ENCODE data around the gene UBE3B.

Gene UBE3B

DNA sequence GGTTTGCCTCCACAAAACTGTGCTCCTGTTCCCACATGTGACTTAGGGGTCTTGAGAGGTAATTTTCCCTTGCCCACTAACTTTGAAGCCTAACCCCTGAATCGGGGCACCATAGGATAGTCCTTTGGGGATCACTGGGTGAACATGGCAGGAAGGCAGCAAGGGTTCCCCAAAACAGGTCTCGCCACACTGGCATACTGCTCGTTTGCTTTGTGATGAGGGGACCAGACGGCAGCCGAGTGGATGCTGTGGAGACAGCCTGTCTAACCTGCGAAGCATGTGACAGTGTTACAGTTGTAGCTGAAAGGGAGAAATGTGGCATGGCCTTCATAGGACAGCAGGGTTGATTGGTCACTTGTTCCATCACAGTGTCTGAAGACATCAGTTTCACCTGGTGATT lies 42.4 kb downstream of the UBE3B start:
- no peak overlapping the region for H3K27ac ChIP-seq (replicated peaks)
- H3K27me3 ChIP-seq (ENCODE audit: insufficient read depth, poor library complexity, severe bottlenecking) = no peaks in the 10 kb centered on the region
- no peak overlapping the region for H3K4me3 ChIP-seq (replicated peaks; ENCODE audit: insufficient read depth, low read length)
- TF ChIP-seq SPI1 (IDR thresholded peaks at IDR 0.05; ENCODE audit: borderline replicate concordance, low read depth) = no peak
- TF ChIP-seq GABPA (IDR thresholded peaks at IDR 0.05; ENCODE audit: low read depth) = no peak
- TF ChIP-seq, protein P1, sequence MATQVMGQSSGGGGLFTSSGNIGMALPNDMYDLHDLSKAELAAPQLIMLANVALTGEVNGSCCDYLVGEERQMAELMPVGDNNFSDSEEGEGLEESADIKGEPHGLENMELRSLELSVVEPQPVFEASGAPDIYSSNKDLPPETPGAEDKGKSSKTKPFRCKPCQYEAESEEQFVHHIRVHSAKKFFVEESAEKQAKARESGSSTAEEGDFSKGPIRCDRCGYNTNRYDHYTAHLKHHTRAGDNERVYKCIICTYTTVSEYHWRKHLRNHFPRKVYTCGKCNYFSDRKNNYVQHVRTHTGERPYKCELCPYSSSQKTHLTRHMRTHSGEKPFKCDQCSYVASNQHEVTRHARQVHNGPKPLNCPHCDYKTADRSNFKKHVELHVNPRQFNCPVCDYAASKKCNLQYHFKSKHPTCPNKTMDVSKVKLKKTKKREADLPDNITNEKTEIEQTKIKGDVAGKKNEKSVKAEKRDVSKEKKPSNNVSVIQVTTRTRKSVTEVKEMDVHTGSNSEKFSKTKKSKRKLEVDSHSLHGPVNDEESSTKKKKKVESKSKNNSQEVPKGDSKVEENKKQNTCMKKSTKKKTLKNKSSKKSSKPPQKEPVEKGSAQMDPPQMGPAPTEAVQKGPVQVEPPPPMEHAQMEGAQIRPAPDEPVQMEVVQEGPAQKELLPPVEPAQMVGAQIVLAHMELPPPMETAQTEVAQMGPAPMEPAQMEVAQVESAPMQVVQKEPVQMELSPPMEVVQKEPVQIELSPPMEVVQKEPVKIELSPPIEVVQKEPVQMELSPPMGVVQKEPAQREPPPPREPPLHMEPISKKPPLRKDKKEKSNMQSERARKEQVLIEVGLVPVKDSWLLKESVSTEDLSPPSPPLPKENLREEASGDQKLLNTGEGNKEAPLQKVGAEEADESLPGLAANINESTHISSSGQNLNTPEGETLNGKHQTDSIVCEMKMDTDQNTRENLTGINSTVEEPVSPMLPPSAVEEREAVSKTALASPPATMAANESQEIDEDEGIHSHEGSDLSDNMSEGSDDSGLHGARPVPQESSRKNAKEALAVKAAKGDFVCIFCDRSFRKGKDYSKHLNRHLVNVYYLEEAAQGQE (IDR thresholded peaks at IDR 0.05; ENCODE audit: insufficient replicate concordance, low read depth) = no peak
- no peak for TF ChIP-seq POLR2AphosphoS5 (IDR thresholded peaks at IDR 0.05; ENCODE audit: low read depth)
- TF ChIP-seq, protein P2, sequence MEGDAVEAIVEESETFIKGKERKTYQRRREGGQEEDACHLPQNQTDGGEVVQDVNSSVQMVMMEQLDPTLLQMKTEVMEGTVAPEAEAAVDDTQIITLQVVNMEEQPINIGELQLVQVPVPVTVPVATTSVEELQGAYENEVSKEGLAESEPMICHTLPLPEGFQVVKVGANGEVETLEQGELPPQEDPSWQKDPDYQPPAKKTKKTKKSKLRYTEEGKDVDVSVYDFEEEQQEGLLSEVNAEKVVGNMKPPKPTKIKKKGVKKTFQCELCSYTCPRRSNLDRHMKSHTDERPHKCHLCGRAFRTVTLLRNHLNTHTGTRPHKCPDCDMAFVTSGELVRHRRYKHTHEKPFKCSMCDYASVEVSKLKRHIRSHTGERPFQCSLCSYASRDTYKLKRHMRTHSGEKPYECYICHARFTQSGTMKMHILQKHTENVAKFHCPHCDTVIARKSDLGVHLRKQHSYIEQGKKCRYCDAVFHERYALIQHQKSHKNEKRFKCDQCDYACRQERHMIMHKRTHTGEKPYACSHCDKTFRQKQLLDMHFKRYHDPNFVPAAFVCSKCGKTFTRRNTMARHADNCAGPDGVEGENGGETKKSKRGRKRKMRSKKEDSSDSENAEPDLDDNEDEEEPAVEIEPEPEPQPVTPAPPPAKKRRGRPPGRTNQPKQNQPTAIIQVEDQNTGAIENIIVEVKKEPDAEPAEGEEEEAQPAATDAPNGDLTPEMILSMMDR (IDR thresholded peaks at IDR 0.05; ENCODE audit: insufficient read depth, low read length) = no peak
- DNase-seq (ENCODE audit: low read depth in 1 of 2, low spot score in 1 of 2) = no peak

DNA sequence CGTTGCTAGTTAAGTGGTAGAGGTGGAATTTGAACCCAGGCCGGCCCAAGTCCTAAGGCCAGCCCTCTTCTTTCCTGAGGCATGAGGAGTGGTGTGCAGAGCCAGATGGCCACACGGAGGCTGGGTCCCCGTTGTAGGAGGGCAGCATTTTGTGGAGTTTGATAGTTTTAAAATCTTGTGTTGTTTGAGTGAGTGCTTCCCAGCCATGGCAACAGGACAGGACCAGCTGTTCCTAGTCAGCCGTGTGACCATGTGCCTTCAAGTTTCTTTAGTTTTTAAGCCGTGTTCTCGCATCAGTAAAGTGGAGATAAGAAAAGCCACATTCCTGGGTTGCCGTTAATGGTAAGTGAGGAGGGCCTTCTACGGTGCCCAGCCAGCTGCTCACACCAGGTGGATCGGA lies 44.4 kb downstream of the UBE3B start:
- no peak overlapping the region for H3K27ac ChIP-seq (replicated peaks)
- no peak for TF ChIP-seq GABPA (IDR thresholded peaks at IDR 0.05; ENCODE audit: low read depth)
- no peak for TF ChIP-seq SPI1 (IDR thresholded peaks at IDR 0.05; ENCODE audit: borderline replicate concordance, low read depth)
- TF ChIP-seq POLR2AphosphoS5 (IDR thresholded peaks at IDR 0.05; ENCODE audit: low read depth) = no peak
- TF ChIP-seq, protein P2 (IDR thresholded peaks at IDR 0.05; ENCODE audit: insufficient read depth, low read length) = no peak
- TF ChIP-seq, protein P1 (IDR thresholded peaks at IDR 0.05; ENCODE audit: insufficient replicate concordance, low read depth) = no peak
- DNase-seq (ENCODE audit: low read depth in 1 of 2, low spot score in 1 of 2) = no peak
- no peaks in the 10 kb centered on the region for H3K27me3 ChIP-seq (ENCODE audit: insufficient read depth, poor library complexity, severe bottlenecking)
- H3K4me3 ChIP-seq (replicated peaks; ENCODE audit: insufficient read depth, low read length) = no peak overlapping the region

DNA sequence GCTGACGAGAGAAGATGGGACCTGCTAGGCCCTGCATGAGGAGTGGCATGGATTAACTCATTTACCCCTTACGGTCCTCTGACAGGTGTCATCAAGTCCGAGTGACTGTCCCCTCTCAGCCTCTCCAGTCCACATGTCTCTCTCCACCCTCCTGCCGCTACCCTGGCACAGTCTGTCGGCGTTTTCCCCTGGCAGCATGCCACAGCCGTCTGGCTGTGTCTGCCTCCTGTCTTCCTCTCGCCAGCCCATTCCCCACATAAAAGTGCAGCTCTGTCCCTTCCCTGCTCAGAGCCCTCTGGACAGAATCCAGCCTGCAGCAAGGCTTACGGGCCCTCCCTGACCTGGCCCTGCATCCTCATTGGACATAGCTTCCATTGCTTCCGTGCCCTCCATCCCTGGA lies 45.6 kb downstream of the UBE3B start:
- TF ChIP-seq GABPA (IDR thresholded peaks at IDR 0.05; ENCODE audit: low read depth) (no peak), POLR2AphosphoS5 (IDR thresholded peaks at IDR 0.05; ENCODE audit: low read depth) (no peak), SPI1 (IDR thresholded peaks at IDR 0.05; ENCODE audit: borderline replicate concordance, low read depth) (no peak)
- TF ChIP-seq, protein P1 (IDR thresholded peaks at IDR 0.05; ENCODE audit: insufficient replicate concordance, low read depth) = no peak
- TF ChIP-seq, protein P2 (IDR thresholded peaks at IDR 0.05; ENCODE audit: insufficient read depth, low read length) = no peak
- no peak overlapping the region for H3K27ac ChIP-seq (replicated peaks)

More for the DNA sequence above, 45.6 kb downstream of the UBE3B start:
- no peak for DNase-seq (ENCODE audit: low read depth in 1 of 2, low spot score in 1 of 2)
- H3K27me3 ChIP-seq (ENCODE audit: insufficient read depth, poor library complexity, severe bottlenecking) = no peaks in the 10 kb centered on the region
- H3K4me3 ChIP-seq (replicated peaks; ENCODE audit: insufficient read depth, low read length) = no peak overlapping the region
